H9 (cell line): ENCODE data around the gene RBFOX2. TPM values are rescaled to one million over a fixed set of nuclear protein-coding genes. Genes with fewer than 3 reads are reported as not detected.

ENCODE experiments used
- DNase-seq: peaks from one replicate; pipeline ENCODE4 v3.0.0-alpha.2; 2017
- H2AFZ ChIP-seq: one replicate; pipeline ENCODE4 v1.6.1; 2013; ENCODE audit warnings: mild to moderate bottlenecking, low read length, control low read depth, moderate library complexity
- H2AK5ac ChIP-seq: 2 replicates; pipeline ENCODE4 v1.6.1; 2013; ENCODE audit warnings: low read length, control low read depth, mixed read lengths; ENCODE audit not compliant: insufficient read length
- H2BK120ac ChIP-seq: one replicate; pipeline ENCODE4 v1.6.1; 2013; ENCODE audit warnings: low read depth, mild to moderate bottlenecking, low read length, control low read depth, inconsistent platforms; ENCODE audit not compliant: poor library complexity, severe bottlenecking
- H2BK12ac ChIP-seq: 2 replicates; pipeline ENCODE4 v1.6.1; 2013; ENCODE audit warnings: low read length, control low read depth, mixed read lengths, low read depth; ENCODE audit not compliant: insufficient read length
- H2BK15ac ChIP-seq: 2 replicates; pipeline ENCODE4 v1.6.1; 2013; ENCODE audit warnings: low read depth, low read length, control low read depth
- H2BK20ac ChIP-seq: one replicate; pipeline ENCODE4 v1.6.1; 2013; ENCODE audit warnings: low read depth, mild to moderate bottlenecking, low read length, control low read depth, inconsistent platforms; ENCODE audit not compliant: poor library complexity, severe bottlenecking
- H2BK5ac ChIP-seq: 2 replicates; pipeline ENCODE4 v1.6.1; 2013; ENCODE audit warnings: low read length, control low read depth, mixed read lengths; ENCODE audit not compliant: insufficient read length
- H3K14ac ChIP-seq: 2 replicates; pipeline ENCODE4 v1.6.1; 2013; ENCODE audit warnings: low read length, control low read depth; ENCODE audit not compliant: insufficient read depth
- H3K18ac ChIP-seq: 2 replicates; pipeline ENCODE4 v1.6.1; 2013; ENCODE audit warnings: low read depth, mild to moderate bottlenecking, mixed read lengths, low read length, control low read depth; ENCODE audit not compliant: insufficient read length
- H3K23ac ChIP-seq: 2 replicates; pipeline ENCODE4 v1.6.1; 2013; ENCODE audit warnings: low read length, control low read depth, mixed read lengths, low read depth; ENCODE audit not compliant: insufficient read length
- H3K23me2 ChIP-seq: 2 replicates; pipeline ENCODE4 v1.6.1; 2013; ENCODE audit warnings: low read depth, mild to moderate bottlenecking, mixed read lengths, low read length, control low read depth; ENCODE audit not compliant: insufficient read length, poor library complexity, severe bottlenecking
- H3K27ac ChIP-seq: 2 replicates; pipeline ENCODE4 v1.5.1; 2013; ENCODE audit warnings: low read length, control low read depth, mixed read lengths, low read depth; ENCODE audit not compliant: insufficient read length
- H3K27me3 ChIP-seq: 2 replicates; pipeline ENCODE4 v1.6.1; 2013; ENCODE audit warnings: low read length, control low read depth, inconsistent platforms; ENCODE audit not compliant: insufficient read depth
- H3K4ac ChIP-seq: 2 replicates; pipeline ENCODE4 v1.6.1; 2013; ENCODE audit warnings: low read depth, mild to moderate bottlenecking, control low read depth, inconsistent platforms, low read length, moderate library complexity
- H3K4me1 ChIP-seq: 2 replicates; pipeline ENCODE4 v1.6.1; 2013; ENCODE audit warnings: low read length, control low read depth, inconsistent platforms; ENCODE audit not compliant: insufficient read depth
- H3K4me2 ChIP-seq: 2 replicates; pipeline ENCODE4 v1.6.1; 2013; ENCODE audit warnings: low read length, control low read depth, mixed read lengths; ENCODE audit not compliant: insufficient read length, insufficient read depth
- H3K56ac ChIP-seq: 2 replicates; pipeline ENCODE4 v1.6.1; 2013; ENCODE audit warnings: low read depth, mild to moderate bottlenecking, mixed read lengths, low read length, control low read depth; ENCODE audit not compliant: insufficient read length
- H3K79me1 ChIP-seq: 2 replicates; pipeline ENCODE4 v1.6.1; 2013; ENCODE audit warnings: low read depth, mild to moderate bottlenecking, moderate library complexity, low read length, control low read depth, inconsistent platforms; ENCODE audit not compliant: insufficient read depth, poor library complexity, severe bottlenecking
- H3K79me2 ChIP-seq: 2 replicates; pipeline ENCODE4 v1.6.1; 2013; ENCODE audit warnings: low read length, control low read depth, inconsistent platforms; ENCODE audit not compliant: insufficient read depth
- H3K9ac ChIP-seq: 2 replicates; pipeline ENCODE4 v1.6.1; 2013; ENCODE audit warnings: low read length, control low read depth, mixed read lengths; ENCODE audit not compliant: insufficient read length; ENCODE audit errors: extremely low read depth
- H3K9me3 ChIP-seq: one replicate; pipeline ENCODE4 v1.6.1; 2013; ENCODE audit warnings: low read depth, low read length, inconsistent platforms; ENCODE audit not compliant: control insufficient read depth
- H3T11ph ChIP-seq: one replicate; pipeline ENCODE4 v1.6.1; 2013; ENCODE audit warnings: mild to moderate bottlenecking, low read length, control low read depth, inconsistent platforms
- H4K20me1 ChIP-seq: one replicate; pipeline ENCODE4 v1.6.1; 2013; ENCODE audit not compliant: control insufficient read depth, insufficient read length, insufficient read depth
- H4K5ac ChIP-seq: 2 replicates; pipeline ENCODE4 v1.6.1; 2013; ENCODE audit warnings: low read depth, mild to moderate bottlenecking, mixed read lengths, low read length, control low read depth; ENCODE audit not compliant: insufficient read length
- H4K8ac ChIP-seq: replicated peaks from 2 replicates; pipeline ENCODE4 v1.6.1; 2013; ENCODE audit warnings: low read length, control low read depth, mixed read lengths, low read depth; ENCODE audit not compliant: insufficient read length
- H4K91ac ChIP-seq: 2 replicates; pipeline ENCODE4 v1.6.1; 2013; ENCODE audit warnings: low read depth, mild to moderate bottlenecking, moderate library complexity, mixed read lengths, low read length, control low read depth; ENCODE audit not compliant: insufficient read length
- H3K27ac Mint-ChIP-seq, 3 experiments: 2 replicates in 2 of 3; 3 replicates in 1 of 3; pipeline ENCODE4 v1.8.0; 2020 to 2021; ENCODE audit warnings: mixed read lengths in 3 of 3, mild to moderate bottlenecking in 1 of 3, moderate library complexity in 1 of 3
- H3K27me3 Mint-ChIP-seq: 2 replicates; pipeline ENCODE4 v1.8.0; 2021; ENCODE audit warnings: low read depth, mild to moderate bottlenecking, moderate library complexity, mixed read lengths
- H3K36me3 Mint-ChIP-seq, 3 experiments: 2 replicates in 2 of 3; 3 replicates in 1 of 3; pipeline ENCODE4 v1.8.0; 2020 to 2021; ENCODE audit warnings: low read depth in 3 of 3, mixed read lengths in 3 of 3; ENCODE audit not compliant: insufficient read depth in 1 of 3
- H3K4me1 Mint-ChIP-seq, 2 experiments: 2 replicates each; pipeline ENCODE4 v1.8.0; 2020; ENCODE audit warnings: mixed read lengths in 2 of 2
- H3K4me3 Mint-ChIP-seq, 2 experiments: 2 replicates in 1 of 2; 3 replicates in 1 of 2; pipeline ENCODE4 v1.8.0; 2020 to 2021; ENCODE audit warnings: mild to moderate bottlenecking in 2 of 2, mixed read lengths in 2 of 2, moderate library complexity in 1 of 2
- H3K9me3 Mint-ChIP-seq, 2 experiments: 2 replicates in 1 of 2; 3 replicates in 1 of 2; pipeline ENCODE4 v1.8.0; 2020; ENCODE audit warnings: mild to moderate bottlenecking in 2 of 2, mixed read lengths in 2 of 2, moderate library complexity in 1 of 2
- CTCF ChIP-seq: fragments of 200-600 bp; sonication (generic); conservative IDR thresholded peaks from 3 replicates; pipeline ENCODE4 v1.8.0; 2021; ENCODE audit warnings: antibody characterized with exemption, mild to moderate bottlenecking
- WGBS: extraction: QIAGEN DNeasy Blood & Tissue Kit; methylation state at CpG from one replicate; pipeline ENCODE4 v1.1.7; 2013; ENCODE audit warnings: missing lambda C conversion rate, low lambda C conversion rate, mixed read lengths; ENCODE audit not compliant: insufficient read length; ENCODE audit errors: extremely low coverage; 5-methylcytosine and 5-hydroxymethylcytosine counted together
- total RNA-seq: library from RNA; stranded (reverse); gene quantifications from 2 replicates; pipeline ENCODE4 v1.2.1, GENCODE V29; 2021

RBFOX2 gene
- total RNA-seq, 1 experiment from 2014 or later, result 84.7 TPM

DNA sequence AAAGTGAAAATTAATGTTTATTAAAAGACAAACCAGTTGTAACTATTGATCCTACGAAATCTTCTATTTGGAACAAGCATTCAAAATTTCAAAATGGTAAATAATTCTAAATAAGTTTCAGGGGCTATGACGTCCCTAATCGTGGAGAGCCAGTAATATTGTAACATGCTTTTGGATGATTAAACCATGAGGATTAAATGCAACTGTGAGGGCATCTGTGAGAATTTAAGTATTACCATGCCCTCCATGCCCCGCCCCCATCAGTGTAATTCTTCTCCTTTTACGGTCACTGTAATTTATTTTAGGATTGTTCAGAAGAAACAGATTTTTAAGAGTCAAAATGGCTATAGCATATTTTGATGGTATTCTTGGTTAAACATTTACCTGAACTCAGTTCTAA lies 177.8 kb downstream of the RBFOX2 start:
- WGBS, result no CpG with 5 or more reads among the region's 5 CpGs
- Histone ChIP-seq H3T11ph (no peak overlapping the region), H2BK20ac (no peak overlapping the region), H3K9me3 (no peaks in the 10 kb centered on the region), H3K23me2 (no peaks in the 10 kb centered on the region), H3K27me3 (no peaks in the 10 kb centered on the region), H4K5ac (no peak overlapping the region), H3K18ac (no peak overlapping the region), H2AK5ac (no peak overlapping the region), H3K4ac (no peak overlapping the region), H3K56ac (no peak overlapping the region), H3K79me2 (no peaks in the 10 kb centered on the region; the same call in 1 of the 2 replicates), H3K23ac (no peak overlapping the region), H4K8ac (no peak overlapping the region), H3K14ac (no peak overlapping the region), H2BK120ac (no peak overlapping the region), H3K4me2 (no peak overlapping the region), H4K91ac (no peak overlapping the region), H2BK12ac (no peak overlapping the region), H2AFZ (no peak overlapping the region), H3K9ac (no peak overlapping the region), H2BK15ac (no peak overlapping the region), H2BK5ac (no peak overlapping the region), H3K79me1 (peaks cover 8% of the 10 kb centered on the region), H4K20me1 (peaks cover 2% of the 10 kb centered on the region), H3K27ac (no peak overlapping the region), H3K4me1 (no peaks in the 10 kb centered on the region)
- peaks cover 7 to 17% of the 10 kb centered on the region in 2 experiments for H3K4me1 Mint-ChIP-seq
- no peak overlapping the region for H3K4me3 Mint-ChIP-seq
- H3K27me3 Mint-ChIP-seq, result no peaks in the 10 kb centered on the region
- H3K27ac Mint-ChIP-seq, result no peak overlapping the region
- no peaks in the 10 kb centered on the region for H3K9me3 Mint-ChIP-seq
- DNase-seq, result no peak
- no peaks in the 10 kb centered on the region for H3K36me3 Mint-ChIP-seq
- TF ChIP-seq CTCF, result no peak
